ENCODE data around the gene NCK2.
A peak's percentile ranks its signal among the peaks of the same experiment; 100 is the strongest.

NCK2 gene

DNA sequence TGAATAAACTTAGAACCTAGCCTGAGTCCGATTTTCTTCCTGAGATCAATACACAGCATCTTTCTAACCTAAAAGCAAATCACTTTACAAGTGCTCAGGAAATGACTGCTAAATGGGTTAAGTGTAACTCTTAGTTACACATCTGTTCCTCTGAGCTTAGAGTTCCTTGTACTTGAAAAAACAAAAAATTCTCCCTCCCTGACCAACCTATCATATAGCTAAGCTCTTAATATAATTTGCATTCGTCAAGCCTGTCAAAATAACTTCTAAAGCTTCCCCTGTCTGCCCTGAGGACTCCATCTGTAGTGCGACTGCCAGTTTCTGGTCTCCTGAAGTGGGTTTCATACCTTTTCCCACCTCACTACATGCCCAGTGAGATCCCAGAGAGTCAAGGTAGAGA, 190.4 kb downstream of the NCK2 start:
- peak; percentile 48 for DNase-seq

DNA sequence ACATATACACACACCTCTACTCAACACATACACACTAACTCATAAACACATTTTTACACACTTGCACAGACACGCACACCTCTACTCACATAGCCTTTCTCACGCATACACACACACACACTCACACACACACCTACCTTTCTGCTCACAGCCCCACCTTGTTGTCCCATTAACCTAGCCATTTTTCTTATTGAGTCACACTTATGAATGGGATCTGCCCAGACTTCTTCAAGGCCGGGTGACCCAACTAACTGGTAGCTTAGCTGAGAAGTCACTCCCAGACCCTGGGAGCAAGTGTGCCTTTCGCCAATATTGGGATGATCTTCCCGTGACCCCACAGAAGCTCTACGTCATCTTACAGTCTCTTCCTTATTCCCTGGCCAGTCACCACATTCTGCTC, 192.2 kb downstream of the NCK2 start:
- DNase-seq, result no peak

DNA sequence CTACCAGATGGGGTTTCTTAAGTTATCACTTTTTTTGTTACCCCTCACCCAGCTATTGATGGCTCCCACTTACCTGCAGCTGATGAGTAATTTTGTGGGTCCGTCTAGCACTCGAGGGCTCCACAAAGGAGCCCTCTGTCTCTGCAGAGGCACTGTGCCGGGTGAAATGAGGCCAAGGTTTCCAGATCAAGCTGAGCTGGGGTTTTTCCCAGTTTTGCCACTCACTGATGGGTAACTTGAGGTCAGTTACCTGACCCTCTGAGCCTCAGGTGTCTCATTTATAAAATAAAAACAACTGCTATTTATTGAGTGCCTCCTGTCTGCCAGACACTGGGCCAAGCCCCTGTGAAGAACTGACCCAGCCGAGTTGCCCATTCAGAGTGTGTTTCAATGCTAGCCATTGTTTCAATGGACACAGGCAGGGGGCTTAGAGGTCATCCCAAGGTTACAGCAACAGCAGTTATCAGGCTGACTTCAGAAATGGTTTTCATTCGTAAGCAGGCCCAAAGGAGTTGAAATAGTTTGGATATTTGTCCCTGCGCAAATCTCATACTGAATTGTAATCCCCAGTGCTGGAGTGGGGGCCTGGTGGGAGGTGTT, 192.9 kb downstream of the NCK2 start:
- DNase-seq, result no peak
